ENCODE results near the gene REPS1.

Gene REPS1

GRCh38 chr6:138897031-138897430, 91.0 kb downstream of the REPS1 start:
- no peak overlapping the region for H3K4me3 ChIP-seq (ENCODE audit: control insufficient read depth, low read depth, low read length)
- no peak for DNase-seq (ENCODE audit: low read depth)
- TF ChIP-seq CTCF (conservative IDR thresholded peaks at IDR 0.05; ENCODE audit: control insufficient read depth, insufficient read depth, low read depth, low read length): no peak

- no peak for DNase-seq (ENCODE audit: low read depth)
- no peak overlapping the region for H3K4me3 ChIP-seq (ENCODE audit: control insufficient read depth, low read depth, low read length)
- TF ChIP-seq CTCF (conservative IDR thresholded peaks at IDR 0.05; ENCODE audit: control insufficient read depth, insufficient read depth, low read depth, low read length): no peak
These were observed 91.8 kb downstream of the REPS1 start for GRCh38 chr6:138896104-138896756.

GRCh38 chr6:138891255-138891986, 96.6 kb downstream of the REPS1 start:
- TF ChIP-seq CTCF (conservative IDR thresholded peaks at IDR 0.05; ENCODE audit: control insufficient read depth, insufficient read depth, low read depth, low read length): no peak
- DNase-seq (ENCODE audit: low read depth): peak; percentile 45
- no peak overlapping the region for H3K4me3 ChIP-seq (ENCODE audit: control insufficient read depth, low read depth, low read length)

GRCh38 chr6:138885156-138885819, 102.8 kb downstream of the REPS1 start:
- H3K4me3 ChIP-seq (ENCODE audit: control insufficient read depth, low read depth, low read length): no peak overlapping the region
- TF ChIP-seq CTCF (conservative IDR thresholded peaks at IDR 0.05; ENCODE audit: control insufficient read depth, insufficient read depth, low read depth, low read length): no peak
- no peak for DNase-seq (ENCODE audit: low read depth)

- TF ChIP-seq CTCF (conservative IDR thresholded peaks at IDR 0.05; ENCODE audit: control insufficient read depth, insufficient read depth, low read depth, low read length): no peak
- no peak overlapping the region for H3K4me3 ChIP-seq (ENCODE audit: control insufficient read depth, low read depth, low read length)
These were observed 105.6 kb downstream of the REPS1 start for GRCh38 chr6:138882369-138883017.

GRCh38 chr6:138873191-138873590, 114.9 kb downstream of the REPS1 start:
- DNase-seq (ENCODE audit: low read depth): no peak
- H3K4me3 ChIP-seq (ENCODE audit: control insufficient read depth, low read depth, low read length): no peak overlapping the region
- TF ChIP-seq CTCF (conservative IDR thresholded peaks at IDR 0.05; ENCODE audit: control insufficient read depth, insufficient read depth, low read depth, low read length): no peak

More at GRCh38 chr6:138882369-138883017, 105.6 kb downstream of the REPS1 start:
- DNase-seq (ENCODE audit: low read depth): no peak
